Measurements from ENCODE around the gene GSTO2. TPM values are rescaled to one million over a fixed set of nuclear protein-coding genes. Genes with fewer than 3 reads are reported as not detected.
"Not testable (repeated sequence)": the region's sequence is repeated elsewhere in the genome, so short reads cannot be mapped to it uniquely, and the experiment has no call there.

Gene GSTO2
- total RNA-seq, 2 experiments from 2014 or later = 0.96 to 1.3 TPM

- no peak for ATAC-seq
- Mint-ChIP-seq H3K27me3 (peaks cover 28% of the 10 kb centered on the region), H3K27ac (no peak overlapping the region), H3K4me1 (peaks cover 13% of the 10 kb centered on the region), H3K9me3 (ENCODE audit: low read depth) (peaks cover 3% of the 10 kb centered on the region), H3K36me3 (peaks cover 10% of the 10 kb centered on the region), H3K4me3 (no peak overlapping the region)
- CTCF ChIA-PET = interaction anchor here (0.9 kb wide), 1 partner anchor 10 kb away, joined by 3 read pairs; the partner anchor contains the start of gene GSTO1
- no peak for DNase-seq
These were observed 23.8 kb upstream of the GSTO2 start for GRCh38 chr10:104245066-104245632.

DNA sequence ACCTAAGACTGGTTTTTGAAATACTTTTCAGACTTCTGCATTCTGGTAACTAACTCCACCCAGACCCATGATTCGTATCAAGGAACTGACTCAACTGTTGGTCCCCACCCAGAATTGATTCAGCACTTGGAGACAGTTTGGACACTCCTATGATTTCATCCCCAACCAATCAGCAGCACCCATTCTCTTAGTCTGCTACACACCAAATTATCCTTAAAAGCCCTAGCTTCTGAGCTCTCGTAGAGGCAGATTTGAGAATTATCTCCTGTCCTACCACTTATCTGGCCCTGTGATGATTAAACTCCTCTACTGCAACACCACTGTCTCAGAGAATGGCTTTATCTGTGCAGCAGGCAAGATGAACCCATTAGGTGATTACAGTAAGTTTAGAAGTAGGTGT is 22.0 kb upstream of the GSTO2 start:
- no peak for DNase-seq
- H3K4me1 Mint-ChIP-seq = peaks cover 13% of the 10 kb centered on the region
- CTCF ChIA-PET = no interaction called here

DNA sequence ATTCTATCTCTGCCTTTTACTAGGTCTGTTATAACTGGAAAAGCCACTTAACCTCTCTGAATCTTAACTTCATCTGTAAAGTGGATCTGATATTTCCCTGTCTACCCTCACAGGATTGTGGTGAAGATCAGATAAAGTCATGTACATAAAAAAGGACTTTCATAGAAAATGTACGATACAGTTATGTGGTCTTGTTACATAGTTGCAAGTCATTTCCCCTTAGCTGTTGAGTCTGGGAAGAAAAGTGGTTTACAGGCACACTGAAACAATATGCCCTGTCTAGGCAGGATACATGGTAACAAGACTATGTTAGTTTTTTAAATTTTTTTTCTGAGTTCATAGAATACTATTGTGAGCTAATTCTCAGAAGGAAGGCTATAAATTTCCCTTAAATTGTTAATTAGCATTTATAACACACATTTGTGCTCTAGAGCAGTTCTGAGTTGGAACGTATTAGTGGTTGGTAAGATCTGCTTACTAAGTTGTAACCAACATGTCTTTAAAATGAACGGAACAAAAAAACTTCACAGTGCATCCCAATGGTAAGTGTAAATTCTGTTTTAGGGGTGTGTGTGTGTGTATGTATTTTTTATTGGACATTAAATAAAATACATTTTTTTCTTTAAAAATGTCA is 21.4 kb upstream of the GSTO2 start:
- H3K4me3 Mint-ChIP-seq = no peak overlapping the region
- peaks cover 30% of the 10 kb centered on the region for H3K27me3 Mint-ChIP-seq
- peaks cover 3% of the 10 kb centered on the region for H3K9me3 Mint-ChIP-seq (ENCODE audit: low read depth)
- peak overlapping the region; percentile 70 for H3K27ac Mint-ChIP-seq
- CTCF ChIA-PET = interaction anchor here (0.9 to 1.2 kb wide), 2 partner anchors 9 to 60 kb away, joined by 3 read pairs; no protein-coding TSS in a partner anchor
- H3K36me3 Mint-ChIP-seq = peaks cover 10% of the 10 kb centered on the region
- DNase-seq (no peak), ATAC-seq (peak; percentile 45)
- peaks cover 13% of the 10 kb centered on the region for H3K4me1 Mint-ChIP-seq

More for the DNA sequence above, 22.0 kb upstream of the GSTO2 start:
- H3K36me3 Mint-ChIP-seq = peaks cover 10% of the 10 kb centered on the region
- H3K27me3 Mint-ChIP-seq = peaks cover 30% of the 10 kb centered on the region
- peaks cover 3% of the 10 kb centered on the region for H3K9me3 Mint-ChIP-seq (ENCODE audit: low read depth)
- peak overlapping the region; percentile 70 for H3K27ac Mint-ChIP-seq
- H3K4me3 Mint-ChIP-seq = no peak overlapping the region
- peak; percentile 61 for ATAC-seq

DNA sequence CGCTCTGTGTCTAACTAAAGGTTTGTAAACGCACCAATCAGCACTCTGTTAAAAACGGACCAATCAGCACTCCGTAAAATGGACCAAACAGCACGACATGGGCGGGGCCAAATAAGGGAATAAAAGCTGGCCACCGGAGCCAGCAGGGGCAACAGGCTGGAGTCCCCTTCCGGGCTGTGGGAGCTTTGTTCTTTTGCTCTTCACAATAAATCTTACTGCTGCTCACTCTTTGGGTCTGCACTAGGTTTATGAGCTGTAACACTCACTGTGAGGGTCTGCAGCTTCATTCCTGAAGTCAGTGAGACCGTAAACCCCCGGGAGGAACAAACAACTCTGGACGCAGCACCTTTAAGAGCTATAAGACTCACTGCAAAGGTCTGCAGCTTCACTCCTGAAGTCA is 20.1 kb upstream of the GSTO2 start:
- not testable (repeated sequence) for H3K9me3 Mint-ChIP-seq (ENCODE audit: low read depth); H3K27ac Mint-ChIP-seq; H3K36me3 Mint-ChIP-seq; H3K4me3 Mint-ChIP-seq; ATAC-seq; DNase-seq
- CTCF ChIA-PET = interaction anchor here (1.2 kb wide), 1 partner anchor 8 kb away, joined by 3 read pairs; no protein-coding TSS in a partner anchor
- peaks cover 26% of the 10 kb centered on the region for H3K27me3 Mint-ChIP-seq
- peaks cover 18% of the 10 kb centered on the region for H3K4me1 Mint-ChIP-seq

DNA sequence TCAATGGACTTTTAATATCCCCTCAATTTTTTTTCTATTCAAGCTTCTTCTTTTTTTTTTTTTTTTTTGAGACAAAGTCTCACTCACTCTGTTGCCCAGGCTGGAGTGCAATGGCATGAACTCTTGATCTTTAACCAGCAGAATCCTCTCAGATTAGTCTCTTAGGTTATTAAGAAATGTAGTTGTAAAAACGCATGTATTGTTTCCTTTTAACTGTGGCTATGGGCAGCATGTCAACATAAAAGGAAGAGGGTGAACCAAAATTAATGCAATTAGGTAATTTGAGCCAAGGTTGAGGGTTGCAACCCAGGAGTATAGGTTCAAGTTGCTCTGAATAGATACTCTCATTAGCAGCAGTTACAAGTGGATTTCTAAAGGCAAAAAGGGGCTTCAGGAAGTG is 18.6 kb upstream of the GSTO2 start:
- peaks cover 3% of the 10 kb centered on the region for H3K9me3 Mint-ChIP-seq (ENCODE audit: low read depth)
- DNase-seq = no peak
- H3K4me3 Mint-ChIP-seq = no peak overlapping the region
- H3K36me3 Mint-ChIP-seq = peaks cover 11% of the 10 kb centered on the region
- ATAC-seq = no peak
- CTCF ChIA-PET = no interaction called here
- peaks cover 26% of the 10 kb centered on the region for H3K27me3 Mint-ChIP-seq
- peaks cover 24% of the 10 kb centered on the region for H3K4me1 Mint-ChIP-seq
- H3K27ac Mint-ChIP-seq = no peak overlapping the region

DNA sequence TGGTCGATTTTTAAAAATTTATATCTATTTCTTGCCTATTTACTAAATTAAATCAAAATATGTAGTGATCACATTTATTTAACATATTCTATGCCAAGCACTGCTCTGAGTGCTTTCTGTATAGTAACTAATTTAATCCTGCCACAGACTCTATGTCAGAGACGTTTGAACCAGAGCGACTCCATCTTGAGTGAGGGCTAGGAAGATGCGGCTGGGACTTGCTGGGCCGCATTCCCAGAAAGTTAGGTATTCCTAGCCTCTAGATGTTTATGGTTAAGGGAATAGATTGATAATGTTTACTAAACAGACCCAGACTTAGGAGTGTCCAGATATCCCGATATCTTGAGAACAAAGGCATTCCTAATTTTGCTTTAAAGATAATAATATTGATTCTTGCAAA is 17.5 kb upstream of the GSTO2 start:
- Mint-ChIP-seq H3K36me3 (peaks cover 16% of the 10 kb centered on the region), H3K4me1 (peaks cover 31% of the 10 kb centered on the region), H3K9me3 (ENCODE audit: low read depth) (peaks cover 3% of the 10 kb centered on the region), H3K4me3 (no peak overlapping the region), H3K27me3 (peaks cover 26% of the 10 kb centered on the region), H3K27ac (no peak overlapping the region)
- DNase-seq (no peak), ATAC-seq (no peak)
- CTCF ChIA-PET = no interaction called here

GRCh38 chr10:104252368-104252767 is 16.6 kb upstream of the GSTO2 start:
- Mint-ChIP-seq H3K27me3 (peaks cover 23% of the 10 kb centered on the region), H3K27ac (no peak overlapping the region), H3K4me1 (peaks cover 29% of the 10 kb centered on the region), H3K36me3 (peaks cover 12% of the 10 kb centered on the region), H3K9me3 (ENCODE audit: low read depth) (no peaks in the 10 kb centered on the region), H3K4me3 (no peak overlapping the region)
- ATAC-seq = no peak
- no peak for DNase-seq
- CTCF ChIA-PET = interaction anchor here (1.3 kb wide), 1 partner anchor 22 kb away, joined by 4 read pairs; no protein-coding TSS in a partner anchor

- CTCF ChIA-PET = interaction anchor here (1.3 kb wide), 1 partner anchor 21 kb away, joined by 4 read pairs; no protein-coding TSS in a partner anchor
- Mint-ChIP-seq H3K36me3 (peaks cover 14% of the 10 kb centered on the region), H3K27me3 (peaks cover 21% of the 10 kb centered on the region), H3K9me3 (ENCODE audit: low read depth) (no peaks in the 10 kb centered on the region), H3K4me3 (peak overlapping the region; percentile 10), H3K27ac (no peak overlapping the region), H3K4me1 (peaks cover 30% of the 10 kb centered on the region)
- no peak for DNase-seq
- no peak for ATAC-seq
These were observed 15.9 kb upstream of the GSTO2 start for GRCh38 chr10:104253106-104253505.

GRCh38 chr10:104253606-104254410 is 15.2 kb upstream of the GSTO2 start:
- CTCF ChIA-PET = interaction anchor here (0.8 to 2.3 kb wide), 6 partner anchors 12 to 85 kb away, joined by 3 to 10 read pairs (median 4); partner anchors contain the start of gene ITPRIP
- DNase-seq = no peak
- Mint-ChIP-seq H3K9me3 (ENCODE audit: low read depth) (no peaks in the 10 kb centered on the region), H3K27ac (peak overlapping the region; percentile 89), H3K4me1 (peaks cover 36% of the 10 kb centered on the region), H3K27me3 (peaks cover 19% of the 10 kb centered on the region), H3K4me3 (peak overlapping the region; percentile 98), H3K36me3 (peaks cover 20% of the 10 kb centered on the region)
- no peak for ATAC-seq

GRCh38 chr10:104254493-104255310 is 14.3 kb upstream of the GSTO2 start, which contains the start of gene GSTO1:
TSS of gene GSTO1 (plus strand) at chr10:104254892. CDS start at chr10:104254929, 37 bp downstream.
- H3K4me3 Mint-ChIP-seq = peak within 1 kb of the TSS; percentile 98
- DNase-seq (peak; percentile 71), ATAC-seq (peak; percentile 86)
- peaks cover 45% of the 10 kb centered on the region for H3K4me1 Mint-ChIP-seq
- peaks cover 28% of the 10 kb centered on the region for H3K36me3 Mint-ChIP-seq
- CTCF ChIA-PET = interaction anchor here (0.8 to 2.4 kb wide), 8 partner anchors 9 to 84 kb away, joined by 3 to 12 read pairs (median 4); partner anchors contain the start of gene ITPRIP
- H3K27me3 Mint-ChIP-seq = peaks cover 17% of the 10 kb centered on the region
- no peaks in the 10 kb centered on the region for H3K9me3 Mint-ChIP-seq (ENCODE audit: low read depth)
- peak within 1 kb of the TSS; percentile 89 for H3K27ac Mint-ChIP-seq

- peaks cover 52% of the 10 kb centered on the region for H3K4me1 Mint-ChIP-seq
- CTCF ChIA-PET = interaction anchor here (1.0 to 2.4 kb wide), 6 partner anchors 10 to 50 kb away, joined by 3 to 12 read pairs (median 6); no protein-coding TSS in a partner anchor
- no peak for DNase-seq
- peak; percentile 43 for ATAC-seq
- H3K27ac Mint-ChIP-seq = peak overlapping the region; percentile 89
- H3K9me3 Mint-ChIP-seq (ENCODE audit: low read depth) = no peaks in the 10 kb centered on the region
- H3K27me3 Mint-ChIP-seq = peaks cover 10% of the 10 kb centered on the region
- H3K4me3 Mint-ChIP-seq = peak overlapping the region; percentile 98
- H3K36me3 Mint-ChIP-seq = peaks cover 35% of the 10 kb centered on the region
These were observed 13.5 kb upstream of the GSTO2 start for GRCh38 chr10:104255311-104255981.

DNA sequence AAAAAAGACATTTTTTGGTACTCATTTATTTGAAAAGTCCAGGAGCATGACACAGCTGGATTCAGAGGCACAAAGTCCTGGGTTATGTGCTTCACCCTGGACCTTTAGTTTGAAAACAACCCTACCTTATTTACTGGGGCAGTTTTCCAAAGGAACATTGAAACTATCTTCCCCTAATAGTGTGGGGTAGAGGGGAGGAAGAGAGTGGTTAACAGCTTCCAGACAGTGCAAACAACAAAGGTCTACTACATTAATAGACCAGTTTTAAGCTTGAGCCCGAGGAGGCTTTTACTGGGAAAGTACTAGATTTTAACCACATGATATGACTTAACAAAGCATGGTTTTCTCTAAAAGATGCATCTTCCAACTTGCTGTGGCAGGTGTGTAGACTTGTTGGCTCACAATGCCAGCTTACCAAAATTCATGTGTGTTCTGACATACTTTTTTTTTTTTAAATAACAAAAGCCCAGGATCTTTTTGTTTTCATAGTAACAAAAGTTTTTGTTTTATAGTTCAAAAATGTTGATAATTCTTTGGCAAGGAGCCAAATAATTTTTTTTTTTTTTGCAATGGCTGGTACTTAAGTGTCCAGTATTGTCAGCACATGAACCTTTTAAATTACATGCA is 12.5 kb upstream of the GSTO2 start:
- ATAC-seq = no peak
- DNase-seq = no peak
- Mint-ChIP-seq H3K4me1 (peaks cover 62% of the 10 kb centered on the region), H3K4me3 (peak overlapping the region; percentile 98), H3K27ac (peak overlapping the region; percentile 89), H3K27me3 (peaks cover 5% of the 10 kb centered on the region), H3K9me3 (ENCODE audit: low read depth) (no peaks in the 10 kb centered on the region), H3K36me3 (peaks cover 45% of the 10 kb centered on the region)
- CTCF ChIA-PET = interaction anchor here (1.1 to 2.4 kb wide), 6 partner anchors 8 to 91 kb away, joined by 3 to 12 read pairs (median 4); partner anchors contain the start of gene GSTO2

Data from activated CD8-positive, alpha-beta memory T cell treated with anti-CD3 and anti-CD28 coated beads, Interleukin-2, amount 10 ng/mL, durations not matched to agents 7 days and 5 days (primary cell).